Tibial nerve (tissue), 3 donors: ENCODE results near the gene ATP6V1E1.

Experiments used
- POLR2A ChIP-seq, 2 donors: fragments of 450-650 bp; IDR thresholded peaks; one replicate each; pipeline ENCODE4 v1.6.1; 2017; ENCODE audit warnings: antibody characterized with exemption in 2 of 2, mild to moderate bottlenecking in 2 of 2, moderate library complexity in 2 of 2
- TF ChIP-seq, protein P1 (sequence below), 5 experiments: fragments of 200-600 bp in 3 of 5; fragments of 450-650 bp in 2 of 5; sonication (generic) in 3 of 5; IDR thresholded peaks; one replicate each; pipeline ENCODE4 v1.5.1; 2016 to 2019; ENCODE audit warnings: antibody characterized with exemption in 5 of 5, mild to moderate bottlenecking in 3 of 5, moderate library complexity in 2 of 5

DNA sequence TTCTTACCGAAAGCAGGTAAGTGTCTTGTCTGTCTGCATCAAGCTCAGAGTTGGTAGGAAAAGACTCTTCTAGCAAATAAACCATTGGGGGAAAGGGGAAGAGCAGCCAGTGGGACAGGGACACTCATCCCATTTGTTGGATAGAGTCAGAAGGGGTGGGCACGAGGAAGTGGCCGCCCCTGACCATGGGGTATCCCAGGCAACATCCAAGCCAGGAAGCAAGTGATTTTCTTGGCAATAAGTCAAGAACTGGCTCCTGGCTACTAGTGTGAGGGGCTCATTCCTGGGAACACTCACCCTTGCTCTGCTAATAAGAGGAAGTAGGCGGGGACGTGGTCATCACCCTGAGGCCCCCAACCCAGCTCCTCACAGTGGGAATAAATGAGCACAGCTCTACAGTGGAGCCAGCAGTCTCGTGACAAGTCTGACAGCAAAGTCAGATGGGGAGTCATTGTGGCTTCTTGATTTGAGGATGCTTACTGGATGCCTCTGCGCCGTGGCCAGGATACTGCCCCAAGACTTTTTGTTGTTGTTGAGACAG lies 58.5 kb downstream of the ATP6V1E1 start:
- no peak for TF ChIP-seq POLR2A (IDR thresholded peaks at IDR 0.05)
- TF ChIP-seq, protein P1, sequence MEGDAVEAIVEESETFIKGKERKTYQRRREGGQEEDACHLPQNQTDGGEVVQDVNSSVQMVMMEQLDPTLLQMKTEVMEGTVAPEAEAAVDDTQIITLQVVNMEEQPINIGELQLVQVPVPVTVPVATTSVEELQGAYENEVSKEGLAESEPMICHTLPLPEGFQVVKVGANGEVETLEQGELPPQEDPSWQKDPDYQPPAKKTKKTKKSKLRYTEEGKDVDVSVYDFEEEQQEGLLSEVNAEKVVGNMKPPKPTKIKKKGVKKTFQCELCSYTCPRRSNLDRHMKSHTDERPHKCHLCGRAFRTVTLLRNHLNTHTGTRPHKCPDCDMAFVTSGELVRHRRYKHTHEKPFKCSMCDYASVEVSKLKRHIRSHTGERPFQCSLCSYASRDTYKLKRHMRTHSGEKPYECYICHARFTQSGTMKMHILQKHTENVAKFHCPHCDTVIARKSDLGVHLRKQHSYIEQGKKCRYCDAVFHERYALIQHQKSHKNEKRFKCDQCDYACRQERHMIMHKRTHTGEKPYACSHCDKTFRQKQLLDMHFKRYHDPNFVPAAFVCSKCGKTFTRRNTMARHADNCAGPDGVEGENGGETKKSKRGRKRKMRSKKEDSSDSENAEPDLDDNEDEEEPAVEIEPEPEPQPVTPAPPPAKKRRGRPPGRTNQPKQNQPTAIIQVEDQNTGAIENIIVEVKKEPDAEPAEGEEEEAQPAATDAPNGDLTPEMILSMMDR (IDR thresholded peaks at IDR 0.05): no peak
